HG02610 (cell line): ENCODE measurements around the gene VASH1.

ENCODE experiments used
- ATAC-seq: cut with Tn5 transposase; IDR thresholded peaks from one replicate; pipeline ENCODE4 v1.9.1; 2021; ENCODE audit warnings: mild to moderate bottlenecking, moderate library complexity; ENCODE audit not compliant: unreplicated experiment

Gene VASH1

GRCh38 chr14:76770521-76771436 lies 9.5 kb downstream of the VASH1 start:
- ATAC-seq = no peak

DNA sequence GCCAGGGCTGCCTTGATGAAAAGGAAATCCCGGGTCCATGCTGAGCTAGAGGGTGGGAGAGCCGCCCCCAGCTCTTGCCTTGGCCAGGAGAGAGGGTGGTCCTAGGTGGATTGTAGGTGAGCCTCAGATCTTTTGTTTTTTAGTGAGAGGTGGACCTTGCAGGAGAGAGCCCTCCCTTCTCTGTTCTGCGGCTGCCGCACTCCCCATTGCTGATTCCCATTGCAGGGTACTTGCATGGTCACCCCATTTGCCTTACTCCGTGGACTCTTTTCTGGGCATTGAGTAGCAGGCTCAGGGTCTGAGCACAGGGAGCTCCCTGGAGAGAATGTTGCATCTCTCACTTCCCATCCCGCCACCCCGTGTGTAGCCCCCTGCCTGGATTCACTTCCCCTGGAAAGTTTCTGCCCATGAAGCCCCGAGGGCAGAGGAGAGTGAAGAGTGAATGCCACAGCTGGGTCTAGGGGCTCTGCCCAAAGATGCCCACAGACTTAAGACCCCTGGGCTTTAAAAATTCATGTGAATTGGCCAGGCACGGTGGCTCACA lies 10.2 kb downstream of the VASH1 start:
- no peak for ATAC-seq

GRCh38 chr14:76772300-76773187 lies 11.3 kb downstream of the VASH1 start:
- no peak for ATAC-seq

DNA sequence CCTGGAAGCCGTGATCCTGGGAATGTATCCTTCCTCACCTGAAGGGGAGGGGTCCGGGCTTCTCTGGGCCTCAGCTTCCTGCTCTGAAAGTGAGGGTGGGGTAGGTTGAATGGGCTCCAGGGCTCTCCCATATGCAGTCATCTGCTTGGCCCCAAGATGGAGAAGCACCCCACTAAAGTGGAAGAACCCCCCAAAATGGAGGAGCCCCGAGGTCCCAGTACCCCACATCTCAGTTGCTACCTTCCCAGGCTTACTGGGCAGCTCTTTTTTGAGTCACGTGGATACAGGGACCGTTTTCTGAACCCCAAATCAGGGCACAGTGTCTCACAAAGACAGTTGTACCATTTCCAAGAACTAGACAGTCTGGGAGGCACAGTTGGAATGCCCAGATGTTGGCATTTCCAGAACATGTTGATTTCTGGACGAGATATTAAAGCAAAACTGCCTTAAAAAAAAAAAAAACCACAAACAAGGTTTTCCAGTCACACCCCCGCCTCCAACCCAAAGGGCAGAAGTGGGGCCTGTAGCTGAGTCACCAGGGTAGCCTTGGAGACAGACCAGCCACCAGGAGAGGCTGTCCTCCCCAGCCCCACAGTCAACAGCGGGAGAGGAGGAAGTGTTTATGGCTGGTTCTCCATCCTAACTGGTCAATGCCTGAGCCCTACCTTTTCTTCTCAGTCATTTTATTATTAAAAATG lies 12.1 kb downstream of the VASH1 start:
- no peak for ATAC-seq

DNA sequence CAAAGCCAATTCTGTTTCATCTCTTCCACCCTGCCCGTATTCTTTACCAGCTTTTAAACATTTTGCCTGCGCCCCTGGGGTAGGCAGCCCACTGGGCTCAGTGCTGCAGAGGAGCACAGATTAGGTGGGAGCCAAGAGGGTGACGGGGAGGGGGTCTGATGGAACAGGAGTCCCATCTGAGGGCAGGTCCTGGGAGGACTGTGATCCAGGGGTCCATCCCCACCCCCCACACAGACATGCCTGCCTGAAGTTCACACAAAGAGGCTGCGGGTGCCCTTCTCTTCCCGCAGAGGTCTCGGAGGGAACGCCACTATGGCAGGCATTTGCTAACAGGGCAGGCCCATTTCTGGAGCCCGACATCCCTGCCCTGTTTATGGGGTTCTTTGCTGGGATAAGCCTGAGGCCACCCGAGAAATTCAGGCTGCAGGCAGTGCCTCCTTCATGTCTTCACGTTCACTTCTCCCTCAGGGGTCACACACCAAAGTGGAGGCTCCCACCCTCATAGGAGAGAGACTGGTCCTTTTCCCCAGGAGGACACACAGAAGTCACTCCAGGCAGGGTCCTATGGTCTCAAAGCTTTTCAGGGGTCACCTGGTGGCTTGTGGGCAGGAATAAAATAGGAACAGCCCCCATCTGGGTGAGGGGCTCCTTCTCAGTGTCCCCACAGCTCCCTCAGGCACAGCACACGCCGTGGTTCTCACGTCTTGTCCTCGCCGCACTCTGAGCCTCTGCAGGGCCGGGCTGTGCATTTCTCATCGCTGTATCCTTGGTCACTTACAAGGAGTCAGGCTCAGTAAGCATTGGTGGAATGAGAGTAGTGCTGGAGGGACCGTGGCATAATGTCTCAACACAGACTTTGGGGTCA lies 12.9 kb downstream of the VASH1 start:
- no peak for ATAC-seq

- no peak for ATAC-seq
Observed at GRCh38 chr14:76774821-76775694, 13.8 kb downstream of the VASH1 start.

DNA sequence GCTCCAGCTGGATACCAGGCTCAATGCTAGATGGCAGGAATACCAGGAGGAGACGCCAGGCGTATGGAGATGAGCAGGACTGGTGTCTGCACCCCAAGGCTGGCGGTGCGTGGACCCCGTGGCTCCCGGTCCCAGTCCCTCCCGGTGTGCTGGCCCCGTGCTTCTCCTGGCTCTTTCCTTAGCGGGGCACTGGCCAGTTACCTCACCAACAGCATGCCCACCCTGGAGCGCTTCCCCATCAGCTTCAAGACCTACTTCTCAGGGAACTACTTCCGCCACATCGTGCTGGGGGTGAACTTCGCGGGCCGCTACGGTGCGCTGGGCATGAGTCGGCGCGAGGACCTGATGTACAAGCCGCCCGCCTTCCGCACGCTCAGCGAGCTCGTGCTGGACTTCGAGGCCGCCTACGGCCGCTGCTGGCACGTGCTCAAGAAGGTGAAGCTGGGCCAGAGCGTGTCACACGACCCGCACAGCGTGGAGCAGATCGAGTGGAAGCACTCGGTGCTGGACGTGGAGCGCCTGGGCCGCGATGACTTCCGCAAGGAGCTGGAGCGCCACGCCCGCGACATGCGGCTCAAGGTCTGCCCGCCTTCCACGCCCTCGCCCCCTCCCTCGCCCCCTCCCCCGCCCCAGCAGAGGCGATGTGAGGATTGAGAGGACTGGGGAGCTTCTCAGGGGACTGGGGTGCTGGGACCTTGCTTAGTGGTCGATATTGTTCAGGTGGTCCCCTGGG lies 14.6 kb downstream of the VASH1 start:
- no peak for ATAC-seq

DNA sequence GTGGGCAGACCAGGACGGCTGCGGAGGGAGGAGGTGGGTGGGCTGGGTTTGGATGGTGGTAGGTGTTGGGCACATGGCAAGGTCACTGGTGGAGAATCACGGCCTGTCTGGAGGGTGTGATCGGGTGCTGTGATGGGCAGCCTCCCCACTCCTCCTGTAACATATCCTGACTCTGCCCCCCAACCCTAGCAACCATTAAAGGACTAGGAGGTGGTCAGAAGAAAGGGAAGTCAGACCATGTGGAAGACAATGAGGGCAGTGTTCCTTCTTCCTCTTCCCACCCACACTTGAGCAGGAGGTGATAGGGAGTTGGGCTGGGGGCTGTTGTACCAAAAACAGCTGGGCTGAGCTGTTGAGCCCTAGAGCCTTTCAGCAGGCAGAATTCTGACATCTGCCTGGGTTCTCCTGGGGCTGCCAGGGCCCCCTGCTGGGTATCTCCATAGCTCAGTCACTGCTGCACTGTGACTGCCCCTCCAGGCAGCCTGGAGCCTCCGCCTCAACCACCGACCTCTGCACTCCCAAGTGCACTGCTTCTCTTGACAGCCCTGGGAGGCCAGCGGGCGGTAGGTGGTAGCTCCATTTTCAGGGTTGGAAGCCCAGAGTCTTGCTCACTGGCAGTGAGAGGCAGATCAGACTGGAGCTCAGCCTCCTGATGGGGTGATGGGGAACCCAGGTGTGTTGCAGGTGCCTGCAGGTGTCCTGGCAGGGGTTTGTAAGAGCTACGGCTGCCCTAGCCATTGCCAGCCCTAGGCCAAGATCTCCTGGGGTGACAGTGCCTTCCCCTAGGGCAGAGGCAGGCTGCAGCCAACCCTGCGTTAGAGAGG lies 15.4 kb downstream of the VASH1 start:
- no peak for ATAC-seq

DNA sequence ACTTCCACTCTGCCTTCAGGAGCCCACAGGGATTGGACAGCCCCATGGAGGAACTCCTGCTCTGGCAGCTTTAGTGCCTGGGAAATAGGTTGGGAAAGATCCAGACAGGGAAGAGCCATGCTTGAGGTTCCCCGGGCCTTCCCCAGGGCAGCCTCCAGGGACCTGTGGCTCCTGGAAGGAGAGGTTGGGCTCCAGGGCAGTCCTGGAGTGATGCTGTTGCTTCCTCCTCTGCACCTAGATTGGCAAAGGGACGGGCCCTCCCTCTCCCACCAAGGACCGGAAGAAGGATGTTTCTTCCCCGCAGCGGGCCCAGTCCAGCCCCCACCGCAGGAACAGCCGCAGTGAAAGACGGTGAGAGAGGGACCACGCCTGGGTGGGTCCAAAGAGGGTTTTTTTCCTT lies 16.5 kb downstream of the VASH1 start:
- no peak for ATAC-seq

DNA sequence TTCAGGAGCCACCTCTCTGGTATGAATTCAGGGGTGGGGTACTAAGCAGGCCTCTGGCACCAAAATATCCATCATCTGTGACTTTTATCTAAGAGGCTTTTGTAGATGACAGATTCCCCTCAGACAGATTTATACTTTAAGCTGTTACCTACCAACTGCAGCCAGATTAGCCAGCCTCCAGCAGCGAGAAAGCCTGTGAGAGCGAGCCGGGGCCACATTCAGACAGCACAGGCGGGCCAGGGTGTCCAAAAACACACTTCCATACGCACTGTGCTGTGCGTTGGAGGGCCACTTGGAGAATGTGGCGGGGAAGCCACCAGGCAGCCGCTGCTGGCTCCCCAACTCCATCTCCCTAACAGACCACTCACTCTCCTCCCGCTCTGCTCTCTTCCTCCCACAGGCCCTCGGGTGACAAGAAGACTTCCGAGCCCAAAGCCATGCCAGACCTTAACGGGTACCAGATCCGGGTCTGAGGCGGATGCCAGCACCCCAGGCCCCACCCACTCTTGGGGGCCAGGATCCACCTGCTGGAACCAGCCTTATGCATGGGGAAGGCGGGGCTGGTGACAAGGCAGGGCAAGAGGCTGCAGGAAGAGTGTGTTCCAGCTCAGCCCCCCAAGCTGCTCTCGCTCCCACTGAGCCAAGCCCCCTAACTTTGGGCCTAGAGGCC lies 17.4 kb downstream of the VASH1 start:
- ATAC-seq = no peak

- ATAC-seq = no peak
Observed at GRCh38 chr14:76779221-76780057, 18.2 kb downstream of the VASH1 start.

- no peak for ATAC-seq
Observed at GRCh38 chr14:76780058-76780345, 18.7 kb downstream of the VASH1 start.

- no peak for ATAC-seq
Observed at GRCh38 chr14:76780360-76780759, 19.1 kb downstream of the VASH1 start.

- ATAC-seq = no peak
Observed at GRCh38 chr14:76780875-76781647, 19.8 kb downstream of the VASH1 start.

- ATAC-seq = no peak
Observed at GRCh38 chr14:76781648-76782051, 20.4 kb downstream of the VASH1 start.
